Activated T-cell treated with anti-CD3 and anti-CD28 coated beads, Interleukin-2, amount 50 U/mL, for 4 hours (primary cell): ENCODE data around the gene NOLC1. TPM values are rescaled to one million over a fixed set of nuclear protein-coding genes. Genes with fewer than 3 reads are reported as not detected.

Source experiments
- ATAC-seq, 2 donors: fragments of 200-7000 bp; cut with Tn5 transposase; one replicate each; pipeline ENCODE4 v1.10.0; 2021
- DNase-seq: peaks from one replicate; pipeline ENCODE4 v3.0.0-alpha.2; 2020
- H3K27me3 Mint-ChIP-seq: one replicate; pipeline ENCODE4 v1.8.0; 2021; ENCODE audit warnings: low read depth, mixed read lengths
- H3K36me3 Mint-ChIP-seq: one replicate; pipeline ENCODE4 v1.8.0; 2022; ENCODE audit warnings: mixed read lengths; ENCODE audit not compliant: insufficient read depth
- H3K4me1 Mint-ChIP-seq: one replicate; pipeline ENCODE4 v1.8.0; 2021; ENCODE audit warnings: low read depth, mixed read lengths
- H3K4me3 Mint-ChIP-seq: one replicate; pipeline ENCODE4 v1.8.0; 2021; ENCODE audit warnings: mild to moderate bottlenecking, moderate library complexity, mixed read lengths
- H3K9me3 Mint-ChIP-seq: one replicate; pipeline ENCODE4 v1.8.0; 2021; ENCODE audit warnings: mixed read lengths
- total RNA-seq, 3 donors: library from RNA; stranded (reverse); gene quantifications; one replicate each; pipeline ENCODE4 v1.2.1, GENCODE V29; 2021

The NOLC1 gene
- total RNA-seq, 3 donors from 2014 or later = 451 to 523 (median 461) TPM

DNA sequence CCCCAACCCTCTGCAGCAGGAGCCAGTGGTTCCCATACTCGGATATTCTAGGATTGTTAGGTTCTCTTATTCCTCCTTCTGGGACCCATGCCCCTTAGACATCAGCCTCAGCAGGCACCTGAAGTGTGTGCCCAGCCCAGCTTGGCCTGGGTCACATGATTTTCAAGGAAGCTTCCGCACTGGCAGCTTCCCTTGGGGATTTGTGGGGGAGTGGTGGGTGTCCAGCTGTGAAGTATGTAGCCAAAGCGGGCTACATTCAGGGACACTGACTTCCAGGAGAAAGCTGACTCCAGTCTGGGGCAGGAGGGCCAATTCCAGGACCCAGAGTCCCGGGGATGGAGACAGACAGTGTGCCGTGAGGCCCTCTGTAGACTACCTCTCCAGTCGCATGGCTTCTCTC is 33.3 kb upstream of the NOLC1 start:
- H3K27me3 Mint-ChIP-seq = no peaks in the 10 kb centered on the region
- no peaks in the 10 kb centered on the region for H3K9me3 Mint-ChIP-seq
- no peak for DNase-seq
- H3K4me1 Mint-ChIP-seq = peaks cover 47% of the 10 kb centered on the region
- H3K4me3 Mint-ChIP-seq = peak overlapping the region; percentile 91
- H3K36me3 Mint-ChIP-seq = no peaks in the 10 kb centered on the region
- ATAC-seq = no peak

DNA sequence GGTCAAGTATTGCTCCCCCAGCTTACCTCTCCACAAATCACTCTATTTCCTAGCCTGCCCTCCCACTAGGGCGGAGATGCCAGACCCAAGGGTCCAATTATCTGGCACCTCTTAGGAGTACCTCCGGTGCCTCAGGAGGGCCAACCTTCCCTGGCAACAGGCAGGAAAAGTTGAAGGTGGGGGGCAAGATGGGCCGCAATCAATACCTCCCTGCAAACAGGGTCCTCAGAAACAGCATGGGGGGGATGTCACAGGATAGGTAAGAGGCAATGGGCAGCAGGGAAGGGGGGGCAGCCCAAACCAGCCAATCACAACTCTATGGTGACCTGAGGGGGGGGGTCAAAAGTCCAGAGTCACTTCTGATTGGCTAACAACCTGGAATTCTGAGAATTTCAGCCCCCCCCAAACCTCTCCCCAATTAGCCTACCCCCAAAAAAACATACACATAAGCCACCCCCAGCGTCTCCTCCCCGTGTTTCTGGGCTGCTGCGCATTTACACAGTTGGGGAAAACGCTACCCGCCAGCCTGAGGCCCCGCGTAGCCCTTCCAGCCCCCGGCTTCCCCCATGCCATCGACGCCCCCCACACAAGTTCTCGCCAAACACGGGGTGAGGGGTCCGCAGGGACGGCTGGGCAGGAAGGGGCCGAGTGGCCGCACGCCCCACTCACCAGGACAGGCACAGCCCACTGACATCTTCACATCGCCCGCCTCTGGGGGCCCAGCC is 32.6 kb upstream of the NOLC1 start:
- Mint-ChIP-seq H3K27me3 (no peaks in the 10 kb centered on the region), H3K36me3 (no peaks in the 10 kb centered on the region), H3K4me1 (peaks cover 46% of the 10 kb centered on the region), H3K9me3 (no peaks in the 10 kb centered on the region), H3K4me3 (peak overlapping the region; percentile 91)
- peak; percentile 31 for DNase-seq
- peak; percentile 5 for ATAC-seq

DNA sequence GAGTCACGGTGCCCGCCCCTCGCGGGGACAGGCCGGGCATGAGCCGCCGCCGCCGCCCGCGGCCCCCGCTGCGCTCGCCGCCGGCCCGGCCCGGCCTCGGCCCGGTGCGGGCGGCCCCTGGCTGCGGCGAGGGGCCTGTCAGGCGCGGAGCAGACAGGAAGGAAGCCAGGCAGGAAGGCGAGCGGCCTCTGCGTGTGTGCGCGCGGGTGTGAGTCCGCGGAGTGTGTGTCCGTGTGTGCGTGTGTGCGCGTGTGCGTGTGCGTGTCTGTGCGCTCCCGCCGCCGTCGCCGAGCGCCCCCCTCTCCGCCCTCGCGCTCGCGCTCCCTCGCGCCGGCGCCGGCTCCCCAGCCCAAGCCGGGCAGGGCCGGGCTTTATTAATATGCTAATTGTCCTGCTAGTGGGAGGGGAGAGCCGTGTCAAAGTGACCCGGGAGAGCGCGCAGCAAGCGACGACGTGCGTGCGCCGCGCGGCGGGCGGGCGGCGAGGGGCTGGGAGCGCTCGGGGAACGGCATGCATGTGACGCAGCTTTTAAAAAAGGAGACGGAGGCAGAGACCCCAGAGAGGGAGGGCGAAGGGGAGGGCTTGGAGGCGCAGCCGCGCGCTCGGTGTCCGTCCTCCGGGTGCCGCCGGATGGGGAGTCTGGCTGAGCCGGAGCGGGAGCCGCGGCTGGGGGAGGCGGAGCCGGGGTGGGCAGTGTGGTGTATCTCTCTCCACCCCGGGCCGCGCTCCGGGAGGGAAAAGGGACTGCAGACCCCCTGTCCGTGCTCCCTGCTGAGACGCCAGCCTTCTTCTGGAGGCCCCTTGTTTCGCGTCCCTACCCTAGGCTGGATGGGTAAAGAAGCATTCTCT is 31.8 kb upstream of the NOLC1 start, which contains the start of gene LDB1:
LDB1 (minus strand) TSS at position 227 of the 849 bp plus-strand sequence. CDS start 258 bp downstream, outside the sequence.
- ATAC-seq (peak; percentile 47 to 51), DNase-seq (peak; percentile 43)
- Mint-ChIP-seq H3K36me3 (no peaks in the 10 kb centered on the region), H3K4me3 (peak within 1 kb of the TSS; percentile 91), H3K4me1 (peaks cover 42% of the 10 kb centered on the region), H3K27me3 (no peaks in the 10 kb centered on the region), H3K9me3 (no peaks in the 10 kb centered on the region)

GRCh38 chr10:102120991-102121738 is 31.0 kb upstream of the NOLC1 start:
- Mint-ChIP-seq H3K4me1 (peaks cover 34% of the 10 kb centered on the region), H3K9me3 (no peaks in the 10 kb centered on the region), H3K36me3 (no peaks in the 10 kb centered on the region)

GRCh38 chr10:102121739-102122372 is 30.3 kb upstream of the NOLC1 start:
- DNase-seq (no peak), ATAC-seq (no peak)
- H3K36me3 Mint-ChIP-seq = no peaks in the 10 kb centered on the region
- no peaks in the 10 kb centered on the region for H3K9me3 Mint-ChIP-seq
- H3K4me1 Mint-ChIP-seq = peaks cover 28% of the 10 kb centered on the region
- H3K27me3 Mint-ChIP-seq = no peaks in the 10 kb centered on the region
- H3K4me3 Mint-ChIP-seq = peak overlapping the region; percentile 49

More at GRCh38 chr10:102120991-102121738, 31.0 kb upstream of the NOLC1 start:
- Mint-ChIP-seq H3K27me3 (no peaks in the 10 kb centered on the region), H3K4me3 (peak overlapping the region; percentile 85)
- ATAC-seq = no peak
- DNase-seq = no peak

DNA sequence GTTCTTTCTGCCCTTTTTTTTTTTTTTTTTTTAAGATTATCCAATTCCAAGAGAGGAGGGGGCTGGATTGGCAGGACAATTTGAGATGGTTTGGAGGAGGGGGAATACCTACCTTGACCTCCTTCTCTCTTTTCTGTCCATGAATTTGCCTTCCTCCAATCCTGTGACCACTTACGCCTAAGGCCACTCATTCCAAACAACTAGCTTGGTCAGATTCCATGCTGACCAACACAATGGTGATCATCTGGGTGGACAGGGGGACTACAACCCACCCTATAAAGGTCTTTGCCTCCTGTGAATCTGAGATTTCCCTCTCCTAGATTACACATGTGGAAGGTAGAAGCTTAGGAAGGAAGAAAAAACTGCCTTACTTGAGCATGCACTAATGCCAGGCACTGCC is 29.7 kb upstream of the NOLC1 start:
- H3K4me1 Mint-ChIP-seq = peaks cover 22% of the 10 kb centered on the region
- H3K4me3 Mint-ChIP-seq = peak overlapping the region; percentile 56
- H3K36me3 Mint-ChIP-seq = no peaks in the 10 kb centered on the region
- no peak for ATAC-seq
- no peaks in the 10 kb centered on the region for H3K9me3 Mint-ChIP-seq
- no peaks in the 10 kb centered on the region for H3K27me3 Mint-ChIP-seq
- DNase-seq = no peak

DNA sequence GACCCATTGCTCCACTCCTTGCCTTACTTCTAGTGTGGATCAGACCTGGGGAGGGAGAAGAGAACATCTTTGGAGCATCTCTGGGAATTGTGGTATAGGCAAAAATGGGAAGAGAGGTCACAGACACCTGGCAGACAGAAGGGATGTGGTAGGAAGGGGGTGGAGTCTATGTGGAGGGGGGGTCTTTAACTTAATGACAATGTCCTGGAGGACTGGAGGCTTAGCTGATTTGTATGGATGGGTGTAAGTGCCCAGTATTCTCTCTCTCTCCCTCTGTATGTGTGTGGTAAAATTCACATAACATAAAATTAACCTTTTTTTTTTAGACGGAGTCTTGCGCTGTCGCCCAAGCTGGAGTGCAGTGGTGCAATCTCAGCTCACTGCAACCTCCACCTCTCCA is 29.0 kb upstream of the NOLC1 start:
- Mint-ChIP-seq H3K27me3 (no peaks in the 10 kb centered on the region), H3K36me3 (no peaks in the 10 kb centered on the region), H3K9me3 (no peaks in the 10 kb centered on the region), H3K4me1 (peaks cover 14% of the 10 kb centered on the region), H3K4me3 (no peak overlapping the region)
- DNase-seq (no peak), ATAC-seq (no peak)

- Mint-ChIP-seq H3K9me3 (no peaks in the 10 kb centered on the region), H3K27me3 (no peaks in the 10 kb centered on the region), H3K4me3 (peak overlapping the region; percentile 94), H3K36me3 (peaks cover 19% of the 10 kb centered on the region), H3K4me1 (peaks cover 30% of the 10 kb centered on the region)
- DNase-seq = no peak
- ATAC-seq = no peak
These were observed 20.7 kb upstream of the NOLC1 start for GRCh38 chr10:102131286-102132170.

- ATAC-seq (no peak), DNase-seq (no peak)
- H3K4me1 Mint-ChIP-seq = peaks cover 35% of the 10 kb centered on the region
- peak overlapping the region; percentile 94 for H3K4me3 Mint-ChIP-seq
- H3K9me3 Mint-ChIP-seq = no peaks in the 10 kb centered on the region
- H3K36me3 Mint-ChIP-seq = peaks cover 19% of the 10 kb centered on the region
- no peaks in the 10 kb centered on the region for H3K27me3 Mint-ChIP-seq
These were observed 20.0 kb upstream of the NOLC1 start for GRCh38 chr10:102132193-102132562.

- H3K4me1 Mint-ChIP-seq = peaks cover 39% of the 10 kb centered on the region
- peak within 1 kb of the TSS; percentile 94 for H3K4me3 Mint-ChIP-seq
- ATAC-seq (peak; percentile 92 to 93), DNase-seq (peak; percentile 94)
- no peaks in the 10 kb centered on the region for H3K9me3 Mint-ChIP-seq
- peaks cover 22% of the 10 kb centered on the region for H3K36me3 Mint-ChIP-seq
- H3K27me3 Mint-ChIP-seq = no peaks in the 10 kb centered on the region
These were observed 19.4 kb upstream of the NOLC1 start, which contains the start of gene PPRC1 for GRCh38 chr10:102132563-102133372. Gene PPRC1 (plus strand): TSS chr10:102133040. CDS start chr10:102133069, 29 bp downstream.

DNA sequence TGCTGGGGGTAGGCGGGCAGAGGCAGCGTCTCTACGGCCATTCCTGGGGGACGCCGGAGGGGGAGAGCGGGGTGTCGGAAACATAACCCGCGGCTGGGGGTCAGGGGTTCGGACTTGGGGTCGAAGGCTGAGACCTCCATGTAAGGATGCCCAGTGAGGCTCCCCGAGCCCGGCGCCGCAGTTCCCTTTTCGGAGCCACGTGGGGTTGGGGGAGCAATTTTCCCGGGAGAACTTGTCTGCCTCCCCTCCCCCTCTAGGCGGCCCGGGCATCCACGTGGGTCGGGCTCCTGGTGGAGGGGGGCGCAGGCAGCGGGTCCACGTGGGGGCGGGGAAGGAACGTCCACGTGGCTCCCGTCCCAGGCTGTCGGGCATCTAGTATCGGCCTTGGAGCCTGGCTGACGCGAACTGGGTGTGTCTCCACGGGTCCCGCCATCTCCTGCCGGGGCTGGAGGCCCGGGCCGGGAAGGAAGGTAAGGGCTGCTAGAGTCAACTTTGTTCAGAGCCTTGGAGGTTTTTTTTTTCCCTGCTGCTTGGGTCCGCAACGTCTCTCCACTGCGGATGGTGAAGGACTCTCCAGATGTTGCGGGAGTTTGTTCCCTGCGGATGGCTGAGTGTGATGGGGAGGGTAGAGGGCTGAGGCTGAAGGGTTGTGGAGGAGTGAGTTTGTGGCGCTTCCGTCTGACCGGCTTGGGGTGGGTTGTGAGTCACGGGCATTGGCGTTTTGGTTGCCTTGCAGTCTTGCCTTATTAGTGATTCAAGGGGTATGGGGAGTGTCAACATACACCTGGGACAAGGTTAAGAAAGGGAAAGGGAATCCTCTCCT is 18.6 kb upstream of the NOLC1 start:
- DNase-seq (peak; percentile 69), ATAC-seq (peak; percentile 33 to 41)
- no peaks in the 10 kb centered on the region for H3K9me3 Mint-ChIP-seq
- peaks cover 26% of the 10 kb centered on the region for H3K36me3 Mint-ChIP-seq
- no peaks in the 10 kb centered on the region for H3K27me3 Mint-ChIP-seq
- H3K4me3 Mint-ChIP-seq = peak overlapping the region; percentile 94
- H3K4me1 Mint-ChIP-seq = peaks cover 39% of the 10 kb centered on the region

- DNase-seq (no peak), ATAC-seq (no peak)
- Mint-ChIP-seq H3K4me3 (peak overlapping the region; percentile 94), H3K36me3 (peaks cover 31% of the 10 kb centered on the region), H3K4me1 (peaks cover 39% of the 10 kb centered on the region), H3K9me3 (no peaks in the 10 kb centered on the region), H3K27me3 (no peaks in the 10 kb centered on the region)
These were observed 17.8 kb upstream of the NOLC1 start for GRCh38 chr10:102134416-102134815.
